Measurements from ENCODE around the gene SSR1. TPM values are rescaled to one million over a fixed set of nuclear protein-coding genes. Genes with fewer than 3 reads are reported as not detected.

The SSR1 gene
- total RNA-seq, 6 donors from 2014 or later: 14.5 to 135 (median 57.7) TPM

DNA sequence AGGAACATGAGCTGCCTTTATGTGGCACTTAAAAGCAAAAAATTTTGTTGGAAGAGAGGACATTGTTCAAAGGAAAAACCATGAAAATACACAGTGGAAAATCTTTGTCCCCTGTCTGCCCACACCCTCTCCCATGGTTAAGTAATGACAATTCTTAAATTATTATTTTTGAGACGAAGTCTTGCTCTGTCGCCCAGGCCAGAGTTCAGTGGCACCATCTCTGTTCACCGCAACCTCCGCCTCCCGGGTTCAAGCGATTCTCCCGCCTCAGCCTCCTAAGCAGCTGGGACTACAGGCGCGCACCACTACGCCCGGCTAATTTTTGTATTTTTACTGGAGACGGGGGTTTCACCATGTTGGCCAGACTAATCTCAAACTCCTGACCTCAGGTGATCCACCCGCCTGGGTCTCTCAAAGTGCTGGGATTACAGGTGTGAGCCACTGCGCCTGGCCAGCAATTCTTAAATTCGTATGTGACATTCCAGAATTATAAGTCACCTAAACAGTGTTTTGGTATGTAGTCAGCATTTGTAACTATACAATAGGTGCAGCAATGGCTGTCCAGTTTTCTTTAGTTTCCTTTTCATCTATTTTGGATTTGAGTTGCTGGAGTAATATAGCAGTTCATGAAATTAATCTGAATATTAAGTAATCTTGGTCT, 636 bp upstream of the SSR1 start:
- TF ChIP-seq, protein P1, sequence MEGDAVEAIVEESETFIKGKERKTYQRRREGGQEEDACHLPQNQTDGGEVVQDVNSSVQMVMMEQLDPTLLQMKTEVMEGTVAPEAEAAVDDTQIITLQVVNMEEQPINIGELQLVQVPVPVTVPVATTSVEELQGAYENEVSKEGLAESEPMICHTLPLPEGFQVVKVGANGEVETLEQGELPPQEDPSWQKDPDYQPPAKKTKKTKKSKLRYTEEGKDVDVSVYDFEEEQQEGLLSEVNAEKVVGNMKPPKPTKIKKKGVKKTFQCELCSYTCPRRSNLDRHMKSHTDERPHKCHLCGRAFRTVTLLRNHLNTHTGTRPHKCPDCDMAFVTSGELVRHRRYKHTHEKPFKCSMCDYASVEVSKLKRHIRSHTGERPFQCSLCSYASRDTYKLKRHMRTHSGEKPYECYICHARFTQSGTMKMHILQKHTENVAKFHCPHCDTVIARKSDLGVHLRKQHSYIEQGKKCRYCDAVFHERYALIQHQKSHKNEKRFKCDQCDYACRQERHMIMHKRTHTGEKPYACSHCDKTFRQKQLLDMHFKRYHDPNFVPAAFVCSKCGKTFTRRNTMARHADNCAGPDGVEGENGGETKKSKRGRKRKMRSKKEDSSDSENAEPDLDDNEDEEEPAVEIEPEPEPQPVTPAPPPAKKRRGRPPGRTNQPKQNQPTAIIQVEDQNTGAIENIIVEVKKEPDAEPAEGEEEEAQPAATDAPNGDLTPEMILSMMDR (IDR thresholded peaks at IDR 0.05): no peak
- no peak for TF ChIP-seq POLR2A (IDR thresholded peaks at IDR 0.05)
- ATAC-seq (ENCODE audit: low FRiP score in 2 of 2): no peak
- DNase-seq: no peak
- 88 to 90% methylated on average over 15 of the region's 15 CpGs for WGBS, 2 donors
- no peaks in the 10 kb centered on the region for H3K27me3 ChIP-seq
- H3K36me3 ChIP-seq: peaks cover 0 to 16% (median 13%) of the 10 kb centered on the region in 4 donors
- H3K9me3 ChIP-seq: no peaks in the 10 kb centered on the region
- H3K4me1 ChIP-seq: peaks cover 15 to 31% (median 28%) of the 10 kb centered on the region in 4 donors
- peak overlapping the region in 3 of 4 donors; percentile 99 to 100 (median 100) for H3K4me3 ChIP-seq
- H3K27ac ChIP-seq: peak overlapping the region; percentile 92 to 97 (median 96)

DNA sequence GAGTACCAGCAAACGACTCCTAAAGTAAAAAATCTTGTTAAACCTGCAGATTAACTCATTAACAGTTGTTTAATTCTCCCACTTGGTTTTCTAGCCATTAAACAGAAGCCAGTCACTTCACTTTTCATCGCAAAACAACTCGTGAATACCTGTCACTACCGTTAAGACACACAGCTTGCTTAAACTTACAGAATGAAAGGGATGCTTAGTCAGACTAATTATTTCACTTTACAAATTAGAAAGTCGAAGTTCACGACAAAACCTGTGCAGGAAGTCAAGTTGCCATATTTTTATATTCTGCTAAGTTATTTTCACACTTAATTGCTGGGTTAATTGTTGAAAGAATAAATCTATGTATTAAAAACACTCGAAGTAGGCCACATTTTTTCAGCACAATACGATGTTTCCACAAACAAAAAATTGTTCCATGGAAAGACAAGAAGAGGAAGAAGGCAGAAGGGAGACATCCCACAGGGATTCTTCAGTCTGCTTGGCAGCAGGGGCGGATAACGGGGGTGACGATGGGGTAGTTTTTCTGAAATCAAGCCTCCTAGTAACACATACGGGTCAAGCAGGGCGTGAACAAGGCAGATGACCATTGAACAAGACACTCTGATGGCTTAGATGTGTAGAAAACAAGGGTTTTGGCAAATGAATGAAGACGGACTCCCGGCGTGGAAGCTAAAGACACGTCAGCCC, 933 bp downstream of the SSR1 start:
- DNase-seq: no peak
- peaks cover 15 to 46% (median 32%) of the 10 kb centered on the region in 4 donors for H3K4me1 ChIP-seq
- no peaks in the 10 kb centered on the region for H3K9me3 ChIP-seq
- 3 to 4% methylated on average over 17 of the region's 17 CpGs for WGBS, 2 donors
- TF ChIP-seq, protein P1 (IDR thresholded peaks at IDR 0.05): no peak
- TF ChIP-seq POLR2A (IDR thresholded peaks at IDR 0.05): no peak
- peaks cover 0 to 32% (median 23%) of the 10 kb centered on the region in 4 donors for H3K36me3 ChIP-seq
- H3K4me3 ChIP-seq: peak overlapping the region; percentile 90 to 100 (median 100)
- no peaks in the 10 kb centered on the region for H3K27me3 ChIP-seq
- H3K27ac ChIP-seq: peak overlapping the region; percentile 92 to 97 (median 96)
- ATAC-seq (ENCODE audit: low FRiP score in 2 of 2): no peak

DNA sequence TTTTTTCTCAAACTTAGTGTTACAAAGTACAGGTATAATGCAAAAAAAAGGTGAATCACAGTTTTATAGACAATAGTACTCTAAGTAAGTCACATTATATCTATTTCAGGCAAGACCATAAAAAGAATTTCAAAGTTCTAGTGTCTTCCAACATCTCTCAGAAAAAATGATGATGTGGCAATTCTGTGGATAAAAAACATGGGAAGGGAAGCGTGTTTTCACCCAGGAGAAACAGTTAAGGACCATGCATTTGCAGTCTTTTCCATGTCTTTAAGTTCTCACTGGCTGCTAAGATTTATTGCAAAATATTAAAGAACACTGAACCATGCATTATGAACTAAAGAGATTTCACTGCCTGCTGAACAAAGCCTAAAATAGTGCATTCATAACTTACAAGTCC, 1.8 kb downstream of the SSR1 start:
- peak overlapping the region in 1 of 4 donors; percentile 100 for H3K4me3 ChIP-seq
- TF ChIP-seq EP300 (IDR thresholded peaks at IDR 0.05): no peak
- no peak for TF ChIP-seq POLR2A (IDR thresholded peaks at IDR 0.05)
- TF ChIP-seq, protein P1 (IDR thresholded peaks at IDR 0.05): no peak
- no peak for TF ChIP-seq POLR2AphosphoS5 (IDR thresholded peaks at IDR 0.05)
- DNase-seq (no peak), ATAC-seq (ENCODE audit: low FRiP score in 2 of 2) (no peak)
- no peak overlapping the region for H3K27ac ChIP-seq
- no peaks in the 10 kb centered on the region for H3K27me3 ChIP-seq
- H3K36me3 ChIP-seq: peaks cover 0 to 39% (median 30%) of the 10 kb centered on the region in 4 donors
- 73% methylated on average over 1 of the region's 1 CpG for WGBS, 2 donors
- H3K9me3 ChIP-seq: no peaks in the 10 kb centered on the region
- H3K4me1 ChIP-seq: peaks cover 15 to 48% (median 32%) of the 10 kb centered on the region in 4 donors

DNA sequence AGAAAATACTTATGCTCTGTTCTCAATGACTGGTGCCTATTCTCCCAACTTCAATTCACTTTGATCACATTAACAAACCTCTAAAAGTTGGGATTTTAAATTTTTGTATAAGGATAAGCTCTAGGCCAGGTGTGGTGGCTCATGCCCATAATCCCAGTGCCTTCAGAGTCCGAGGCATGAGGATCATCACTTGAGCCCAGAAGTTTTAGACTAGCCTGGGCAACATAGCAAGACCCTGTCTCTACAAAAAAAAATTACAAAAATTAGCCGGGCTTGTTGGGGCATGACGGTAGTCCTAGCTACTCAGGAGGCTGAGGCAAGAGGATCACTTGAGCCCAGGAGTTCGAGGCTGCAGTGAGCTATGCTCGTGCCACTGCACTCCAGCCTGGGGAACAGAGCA, 3.9 kb downstream of the SSR1 start:
- 81 to 97% methylated on average over 5 of the region's 5 CpGs for WGBS, 2 donors
- no peak for ATAC-seq (ENCODE audit: low FRiP score in 2 of 2)
- Histone ChIP-seq H3K4me3 (no peak overlapping the region), H3K27ac (no peak overlapping the region), H3K36me3 (peaks cover 0 to 61% (median 35%) of the 10 kb centered on the region in 4 donors), H3K4me1 (peaks cover 21 to 48% (median 32%) of the 10 kb centered on the region in 4 donors), H3K27me3 (no peaks in the 10 kb centered on the region), H3K9me3 (no peaks in the 10 kb centered on the region)
- TF ChIP-seq EP300 (IDR thresholded peaks at IDR 0.05): no peak
- DNase-seq: no peak

DNA sequence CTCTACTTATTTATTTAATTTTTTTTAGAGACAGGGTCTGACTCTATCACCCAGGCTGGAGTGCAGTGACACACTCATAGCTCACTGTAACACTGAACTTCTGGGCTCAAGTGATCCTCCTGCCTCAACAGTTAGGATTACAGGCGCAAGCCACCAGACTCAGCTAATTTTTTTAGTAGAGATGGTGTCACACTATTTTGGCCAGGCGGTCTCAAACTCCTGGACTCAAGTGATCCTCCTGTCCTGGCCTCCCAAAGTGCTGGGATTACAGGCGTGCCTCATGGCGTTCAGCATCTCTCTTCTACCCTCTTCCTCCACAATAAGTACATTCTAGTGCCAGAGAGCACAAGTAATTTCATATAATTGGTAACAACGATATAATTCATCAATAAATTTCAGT, 5.5 kb downstream of the SSR1 start:
- TF ChIP-seq EP300 (IDR thresholded peaks at IDR 0.05) (no peak), POLR2AphosphoS5 (IDR thresholded peaks at IDR 0.05) (no peak), POLR2A (IDR thresholded peaks at IDR 0.05) (no peak)
- TF ChIP-seq, protein P1 (IDR thresholded peaks at IDR 0.05): no peak
- 93 to 96% methylated on average over 5 of the region's 5 CpGs for WGBS, 2 donors
- no peak overlapping the region for H3K4me3 ChIP-seq
- H3K27me3 ChIP-seq: no peaks in the 10 kb centered on the region
- peaks cover 21 to 42% (median 27%) of the 10 kb centered on the region in 4 donors for H3K4me1 ChIP-seq
- H3K27ac ChIP-seq: no peak overlapping the region
- H3K9me3 ChIP-seq: no peaks in the 10 kb centered on the region
- H3K36me3 ChIP-seq: peaks cover 3 to 76% (median 42%) of the 10 kb centered on the region in 4 donors
- no peak for DNase-seq
- ATAC-seq (ENCODE audit: low FRiP score in 2 of 2): no peak
